Omental fat pad (tissue), 4 donors: ENCODE measurements around the gene B3GALT6. TPM values are rescaled to one million over a fixed set of nuclear protein-coding genes. Genes with fewer than 3 reads are reported as not detected.

Experiments used
- ATAC-seq: fragments of 150-250 bp; one replicate; pipeline ENCODE4 v1.9.1; 2016; ENCODE audit warnings: mild to moderate bottlenecking, moderate library complexity; ENCODE audit not compliant: low FRiP score
- DNase-seq: peaks from one replicate; pipeline ENCODE4 v3.0.0-alpha.2; 2019; ENCODE audit warnings: low spot score
- total RNA-seq, 4 donors: library from RNA; depleted of rRNA; stranded (reverse); fragments of >200 nt; gene quantifications; one replicate each; pipeline ENCODE4 v1.1.0, GENCODE V29; 2016
- TF ChIP-seq, protein P1 (sequence below), 3 donors: fragments of 450-650 bp; IDR thresholded peaks; one replicate each; pipeline ENCODE4 v1.5.1; 2016 to 2017; ENCODE audit warnings: antibody characterized with exemption in 3 of 3, mild to moderate bottlenecking in 3 of 3, moderate library complexity in 2 of 3

The B3GALT6 gene
- total RNA-seq, 4 donors from 2014 or later, result 14.6 to 27.1 (median 22.1) TPM

DNA sequence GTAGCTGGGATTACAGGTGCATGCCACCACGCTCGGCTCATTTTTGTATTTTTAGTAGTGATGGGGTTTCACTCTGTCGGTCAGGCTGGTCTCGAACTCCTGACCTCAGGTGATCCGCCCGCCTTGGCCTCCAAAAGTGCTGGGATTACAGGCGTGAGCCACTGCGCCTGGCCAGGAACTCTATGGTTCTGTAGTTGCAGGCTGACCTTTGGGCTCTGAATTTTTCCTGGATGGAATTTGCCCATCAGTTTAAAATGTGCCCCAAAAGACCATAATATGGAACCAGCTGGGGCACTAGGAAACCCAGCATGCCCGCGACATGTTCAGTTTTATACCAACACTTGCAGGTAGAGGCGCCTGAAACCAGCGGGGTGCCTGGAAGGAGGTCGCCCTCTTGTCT lies 46.6 kb downstream of the B3GALT6 start:
- TF ChIP-seq, protein P1, sequence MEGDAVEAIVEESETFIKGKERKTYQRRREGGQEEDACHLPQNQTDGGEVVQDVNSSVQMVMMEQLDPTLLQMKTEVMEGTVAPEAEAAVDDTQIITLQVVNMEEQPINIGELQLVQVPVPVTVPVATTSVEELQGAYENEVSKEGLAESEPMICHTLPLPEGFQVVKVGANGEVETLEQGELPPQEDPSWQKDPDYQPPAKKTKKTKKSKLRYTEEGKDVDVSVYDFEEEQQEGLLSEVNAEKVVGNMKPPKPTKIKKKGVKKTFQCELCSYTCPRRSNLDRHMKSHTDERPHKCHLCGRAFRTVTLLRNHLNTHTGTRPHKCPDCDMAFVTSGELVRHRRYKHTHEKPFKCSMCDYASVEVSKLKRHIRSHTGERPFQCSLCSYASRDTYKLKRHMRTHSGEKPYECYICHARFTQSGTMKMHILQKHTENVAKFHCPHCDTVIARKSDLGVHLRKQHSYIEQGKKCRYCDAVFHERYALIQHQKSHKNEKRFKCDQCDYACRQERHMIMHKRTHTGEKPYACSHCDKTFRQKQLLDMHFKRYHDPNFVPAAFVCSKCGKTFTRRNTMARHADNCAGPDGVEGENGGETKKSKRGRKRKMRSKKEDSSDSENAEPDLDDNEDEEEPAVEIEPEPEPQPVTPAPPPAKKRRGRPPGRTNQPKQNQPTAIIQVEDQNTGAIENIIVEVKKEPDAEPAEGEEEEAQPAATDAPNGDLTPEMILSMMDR (IDR thresholded peaks at IDR 0.05), result no peak
- no peak for ATAC-seq

DNA sequence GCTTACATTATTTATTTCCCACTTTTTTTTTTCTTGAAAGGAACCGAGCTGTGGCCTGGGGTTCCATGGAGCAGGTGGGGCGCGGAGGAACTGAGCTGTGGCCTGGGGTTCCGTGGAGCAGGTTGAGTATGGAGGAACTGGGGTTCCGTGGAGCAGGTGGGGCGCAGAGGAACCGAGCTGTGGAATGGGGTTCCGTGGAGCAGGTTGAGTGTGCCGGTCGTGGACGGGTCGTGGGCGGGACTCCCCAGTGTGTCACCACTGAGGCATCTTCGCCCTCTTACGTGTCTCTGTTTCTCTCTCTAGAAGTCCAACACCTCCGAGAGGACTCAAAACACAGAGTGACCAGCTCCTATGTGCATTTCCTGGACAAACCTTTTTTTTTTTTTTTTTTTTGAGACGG lies 47.0 kb downstream of the B3GALT6 start:
- DNase-seq, result no peak
- no peak for ATAC-seq
- TF ChIP-seq, protein P1 (IDR thresholded peaks at IDR 0.05), result no peak

More for the DNA sequence above, 46.6 kb downstream of the B3GALT6 start:
- no peak for DNase-seq

DNA sequence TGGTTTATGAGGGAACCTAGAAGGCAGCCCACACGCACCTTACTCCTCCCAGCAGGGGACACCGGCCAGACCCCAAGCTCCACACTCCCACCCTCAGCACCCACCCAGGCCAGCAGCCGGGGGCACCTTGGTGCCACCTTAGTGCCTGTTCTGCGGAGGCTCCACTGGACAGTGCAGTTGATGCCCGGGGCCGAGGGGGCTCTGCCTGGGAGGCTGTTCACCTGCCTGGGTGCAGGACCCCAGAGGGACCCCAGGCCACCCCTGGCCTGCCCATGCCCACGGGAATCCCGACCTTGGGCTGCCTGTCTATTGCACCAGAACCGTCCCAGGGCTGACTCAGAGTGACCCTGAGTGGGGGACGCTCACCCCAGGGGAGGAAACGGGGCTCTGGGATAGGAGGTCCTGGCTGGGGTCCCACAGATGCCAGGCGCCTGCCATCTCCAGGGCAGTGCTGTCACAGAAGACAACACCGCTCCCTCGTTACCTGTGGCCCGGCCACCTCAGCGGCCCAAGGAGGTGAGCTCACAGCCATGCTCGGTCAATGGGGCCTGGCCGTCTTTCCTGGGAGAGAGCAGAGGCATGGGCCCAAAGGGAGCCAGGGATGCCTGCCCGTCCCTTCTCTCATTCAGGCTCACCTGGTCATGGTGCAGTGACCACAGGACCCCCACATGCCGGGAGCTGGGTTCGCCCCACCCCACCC lies 48.9 kb downstream of the B3GALT6 start:
- ATAC-seq (no peak), DNase-seq (no peak)
- TF ChIP-seq, protein P1 (IDR thresholded peaks at IDR 0.05), result no peak

DNA sequence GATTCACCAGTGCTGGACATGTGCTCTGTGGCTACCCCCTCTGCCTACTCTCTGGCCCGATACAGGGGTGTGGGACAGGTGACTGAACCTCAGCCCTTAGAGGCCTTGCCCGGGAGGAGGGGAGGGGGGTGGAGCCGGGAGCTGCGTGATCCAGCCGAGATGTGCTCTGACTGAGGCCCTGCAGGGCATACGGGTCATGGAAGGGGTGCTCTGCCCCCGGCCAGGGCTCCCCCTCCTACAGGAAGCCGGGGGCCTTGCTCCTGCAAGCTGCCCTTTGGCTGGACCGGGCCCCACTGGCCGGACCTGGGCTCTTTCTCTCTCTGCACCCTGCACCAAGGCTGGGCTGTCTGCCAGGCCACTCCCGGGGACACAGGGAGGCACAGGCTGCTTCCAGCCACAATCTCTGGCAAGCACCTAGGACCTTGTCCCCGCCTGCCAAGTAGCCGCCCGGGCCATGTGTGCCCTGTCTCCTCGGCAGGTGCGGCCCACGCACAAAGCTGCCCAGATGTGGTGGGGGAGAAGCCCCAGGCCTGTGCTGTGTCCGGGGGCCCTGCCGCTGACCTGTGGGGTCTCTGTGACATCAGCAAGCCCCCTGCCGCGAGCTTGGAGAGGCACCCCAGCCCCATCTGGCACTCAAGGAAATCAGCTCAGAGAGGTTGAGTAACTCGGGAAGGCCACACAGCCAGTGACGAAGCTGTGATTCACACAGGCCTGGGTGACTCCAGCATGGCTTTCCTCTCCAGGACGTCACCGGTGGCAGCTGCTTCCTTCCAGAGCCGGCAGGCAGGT lies 49.7 kb downstream of the B3GALT6 start:
- ATAC-seq (no peak), DNase-seq (no peak)
- TF ChIP-seq, protein P1 (IDR thresholded peaks at IDR 0.05), result no peak

DNA sequence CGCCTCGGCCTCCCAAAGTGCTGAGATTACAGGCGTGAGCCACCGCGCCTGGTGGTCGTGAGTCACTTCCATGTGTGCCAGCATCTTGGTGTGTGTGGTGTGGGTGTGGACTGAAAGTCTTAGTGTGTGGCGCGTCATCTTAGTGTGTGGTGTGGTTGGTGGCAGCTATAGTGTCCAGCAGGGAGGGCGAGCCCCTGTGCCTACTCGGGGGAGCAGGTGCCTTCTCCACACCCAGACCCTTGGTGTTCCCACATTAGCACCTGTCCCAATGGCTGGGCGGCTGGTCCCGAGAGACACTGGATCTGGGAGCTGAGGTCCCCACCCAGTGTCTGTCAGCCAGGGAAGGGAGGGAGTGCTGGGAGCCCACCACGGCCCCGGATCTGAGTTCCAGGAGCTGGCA lies 51.0 kb downstream of the B3GALT6 start:
- ATAC-seq (no peak), DNase-seq (no peak)
- TF ChIP-seq, protein P1 (IDR thresholded peaks at IDR 0.05), result no peak

DNA sequence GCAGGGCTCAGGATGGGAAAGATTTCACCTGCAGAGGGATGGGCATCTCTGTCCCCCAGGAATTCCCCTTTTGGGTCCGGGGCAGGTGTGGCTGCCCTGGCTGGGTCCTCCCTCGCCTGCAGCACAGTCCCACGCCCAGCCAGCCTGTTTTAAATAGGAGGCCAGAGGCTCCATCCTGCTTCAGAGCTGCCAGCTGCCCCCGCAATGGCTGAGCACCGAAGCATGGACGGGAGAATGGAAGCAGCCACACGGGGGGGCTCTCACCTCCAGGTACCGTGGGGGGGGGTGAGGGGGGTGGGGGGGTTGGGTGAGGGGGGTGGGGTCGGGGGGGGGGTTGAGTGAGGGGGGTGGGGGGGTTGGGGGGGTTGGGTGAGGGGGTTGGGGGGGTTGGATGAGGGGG lies 51.8 kb downstream of the B3GALT6 start:
- no peak for ATAC-seq
- DNase-seq, result no peak
- TF ChIP-seq, protein P1 (IDR thresholded peaks at IDR 0.05), result no peak

Other genes with a start within 250 kb of the B3GALT6 start
- 10 to 100 TPM; 17.8 to 30.0 (median 22.6) TPM for gene HES4, start 232.1 kb upstream of the B3GALT6 start, total RNA-seq
- gene ISG15, start 218.7 kb upstream of the B3GALT6 start, total RNA-seq, result 10 to 100 TPM; 27.7 to 84.3 (median 32.6) TPM
- gene AGRN, start 212.1 kb upstream of the B3GALT6 start, total RNA-seq, result 10 to 100 TPM; 17.2 to 42.3 (median 22.6) TPM
- not detected for gene RNF223, start 157.9 kb upstream of the B3GALT6 start, total RNA-seq
- 10 to 100 TPM in 2 of 4 donors, 1 to 10 TPM in 2; 5.6 to 12.0 (median 9.5) TPM for gene C1orf159, start 116.1 kb upstream of the B3GALT6 start, total RNA-seq
- 1 to 10 TPM in 1 of 4 donors, under 1 TPM in 2, not detected in 1; 0.48 to 1.0 (median 0.95) TPM for gene TTLL10, start 58.4 kb upstream of the B3GALT6 start, total RNA-seq
- 1 to 10 TPM in 2 of 4 donors, under 1 TPM in 1, not detected in 1; 0.44 to 2.8 (median 1.7) TPM for gene TNFRSF18, start 25.6 kb upstream of the B3GALT6 start, total RNA-seq
- gene TNFRSF4, start 18.1 kb upstream of the B3GALT6 start, total RNA-seq, result 10 to 100 TPM in 1 of 4 donors, 1 to 10 TPM in 3; 2.4 to 10.7 (median 5.9) TPM
- gene SDF4, start 236 bp upstream of the B3GALT6 start, total RNA-seq, result 100 to 1,000 TPM in 2 of 4 donors, 10 to 100 TPM in 2; 78.3 to 122 (median 98.8) TPM
- 1 to 10 TPM in 3 of 4 donors, not detected in 1; 1.0 to 5.2 (median 1.8) TPM for gene C1QTNF12, start 14.5 kb downstream of the B3GALT6 start, total RNA-seq
- gene UBE2J2, start 41.6 kb downstream of the B3GALT6 start, total RNA-seq, result 10 to 100 TPM; 30.4 to 50.3 (median 42.9) TPM
- 1 to 10 TPM in 3 of 4 donors, under 1 TPM in 1; 0.96 to 4.9 (median 2.7) TPM for gene SCNN1D, start 48.2 kb downstream of the B3GALT6 start, total RNA-seq
- 10 to 100 TPM; 19.2 to 41.8 (median 38.1) TPM for gene ACAP3, start 75.7 kb downstream of the B3GALT6 start, total RNA-seq
- 10 to 100 TPM; 15.7 to 26.0 (median 17.5) TPM for gene PUSL1, start 76.4 kb downstream of the B3GALT6 start, total RNA-seq
- gene INTS11, start 92.4 kb downstream of the B3GALT6 start, total RNA-seq, result 100 to 1,000 TPM in 1 of 4 donors, 10 to 100 TPM in 3; 71.9 to 103 (median 86.2) TPM
- 10 to 100 TPM in 2 of 4 donors, 1 to 10 TPM in 2; 8.5 to 18.6 (median 11.5) TPM for gene CPTP, start 92.6 kb downstream of the B3GALT6 start, total RNA-seq
- gene TAS1R3, start 99.0 kb downstream of the B3GALT6 start, total RNA-seq, result under 1 TPM; 0.12 to 0.32 (median 0.16) TPM
- gene DVL1, start 117.2 kb downstream of the B3GALT6 start, total RNA-seq, result 10 to 100 TPM; 56.6 to 65.0 (median 61.8) TPM
- gene MXRA8, start 126.3 kb downstream of the B3GALT6 start, total RNA-seq, result 100 to 1,000 TPM in 1 of 4 donors, 10 to 100 TPM in 3; 78.2 to 147 (median 83.3) TPM
- 100 to 1,000 TPM in 3 of 4 donors, 10 to 100 TPM in 1; 96.3 to 115 (median 105) TPM for gene AURKAIP1, start 143.0 kb downstream of the B3GALT6 start, total RNA-seq
- gene CCNL2, start 167.1 kb downstream of the B3GALT6 start, total RNA-seq, result 100 to 1,000 TPM; 142 to 273 (median 204) TPM
- gene MRPL20, start 175.1 kb downstream of the B3GALT6 start, total RNA-seq, result 100 to 1,000 TPM; 106 to 170 (median 136) TPM
- 1 to 10 TPM; 2.6 to 7.3 (median 3.8) TPM for gene ANKRD65, start 189.0 kb downstream of the B3GALT6 start, total RNA-seq
- 10 to 100 TPM in 3 of 4 donors, 1 to 10 TPM in 1; 6.8 to 21.1 (median 13.8) TPM for gene VWA1, start 203.5 kb downstream of the B3GALT6 start, total RNA-seq
- 1 to 10 TPM in 2 of 4 donors, under 1 TPM in 1, not detected in 1; 0.69 to 3.5 (median 2.4) TPM for gene ATAD3C, start 217.5 kb downstream of the B3GALT6 start, total RNA-seq
- gene ATAD3B, start 239.5 kb downstream of the B3GALT6 start, total RNA-seq, result 10 to 100 TPM; 11.0 to 91.6 (median 16.5) TPM